Measurements from ENCODE around the gene GALNT18. TPM values are rescaled to one million over a fixed set of nuclear protein-coding genes. Genes with fewer than 3 reads are reported as not detected.
A peak's percentile ranks its signal among the peaks of the same experiment; 100 is the strongest.

The GALNT18 gene
- total and polyA plus RNA-seq, 4 donors: 2.1 to 11.0 (median 3.8) TPM

DNA sequence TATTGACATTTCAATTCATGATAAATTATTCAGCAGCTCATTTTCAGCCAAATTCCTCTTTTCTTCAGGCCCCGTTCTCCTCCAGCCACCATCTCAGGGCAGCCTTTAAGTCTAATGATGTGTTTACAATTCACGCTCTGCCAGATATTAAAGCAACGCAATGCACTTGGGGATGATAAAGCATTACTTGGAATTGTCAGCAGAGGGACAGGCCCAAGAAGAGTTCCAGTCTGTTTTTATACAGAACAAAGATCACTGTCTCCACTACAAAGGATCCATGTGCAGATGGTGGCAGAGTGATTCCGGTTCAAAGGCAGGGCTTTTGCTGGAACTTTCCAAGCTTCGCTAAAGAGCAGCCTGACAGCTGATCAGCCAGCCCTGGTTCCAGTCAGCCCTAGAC is 13.6 kb upstream of the GALNT18 start:
- Histone ChIP-seq H3K27me3 (ENCODE audit: control insufficient read depth in 4 of 4, insufficient read depth in 4 of 4, low read length in 3 of 4) (no peaks in the 10 kb centered on the region), H3K36me3 (ENCODE audit: control insufficient read depth in 4 of 4, insufficient read depth in 3 of 4, low read depth in 1 of 4, low read length in 3 of 4) (no peaks in the 10 kb centered on the region), H3K27ac (ENCODE audit: low read depth in 1 of 2, low read length in 2 of 2) (no peak overlapping the region), H3K9me3 (ENCODE audit: control insufficient read depth in 4 of 4, low read length in 3 of 4) (no peaks in the 10 kb centered on the region), H3K9ac (ENCODE audit: low read depth in 1 of 2, low read length in 2 of 2) (no peak overlapping the region), H3K4me3 (ENCODE audit: low read depth in 1 of 3, low read length in 3 of 3) (no peak overlapping the region), H3K4me1 (ENCODE audit: control insufficient read depth in 4 of 4, insufficient read depth in 4 of 4, low read length in 3 of 4) (peaks cover 0 to under 1% (median 0%) of the 10 kb centered on the region in 4 donors)
- no peak for TF ChIP-seq FOXA2 (IDR thresholded peaks at IDR 0.05)
- no peak for TF ChIP-seq SP1 (IDR thresholded peaks at IDR 0.05)
- peak in 1 of 2 donors; percentile 13 for TF ChIP-seq RAD21 (IDR thresholded peaks at IDR 0.05)
- WGBS: 82% methylated on average over 5 of the region's 5 CpGs
- DNase-seq (ENCODE audit: low spot score): no peak

DNA sequence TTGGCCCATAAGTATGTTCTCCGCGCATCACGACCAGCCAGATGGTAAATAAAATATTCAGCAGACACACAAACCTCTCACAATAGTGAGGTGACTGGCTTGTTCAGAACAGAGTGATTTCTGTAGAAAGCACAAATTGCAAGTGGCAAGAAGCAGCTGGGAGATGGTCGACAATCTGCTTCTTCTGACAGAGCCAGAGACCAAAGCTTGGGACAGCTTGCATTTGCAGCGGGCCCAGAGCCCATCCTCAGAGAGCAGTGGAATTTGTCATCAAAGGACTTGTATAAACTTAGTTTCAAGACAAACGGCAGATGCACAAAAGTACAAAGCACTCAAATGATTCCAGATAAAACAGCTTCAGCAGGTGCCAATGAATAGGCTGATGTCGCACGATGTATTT is 7.6 kb upstream of the GALNT18 start:
- Histone ChIP-seq H3K36me3 (ENCODE audit: control insufficient read depth in 4 of 4, insufficient read depth in 3 of 4, low read depth in 1 of 4, low read length in 3 of 4) (no peaks in the 10 kb centered on the region), H3K27me3 (ENCODE audit: control insufficient read depth in 4 of 4, insufficient read depth in 4 of 4, low read length in 3 of 4) (no peaks in the 10 kb centered on the region), H3K4me3 (ENCODE audit: low read depth in 1 of 3, low read length in 3 of 3) (no peak overlapping the region), H3K9me3 (ENCODE audit: control insufficient read depth in 4 of 4, low read length in 3 of 4) (no peaks in the 10 kb centered on the region), H3K4me1 (ENCODE audit: control insufficient read depth in 4 of 4, insufficient read depth in 4 of 4, low read length in 3 of 4) (no peaks in the 10 kb centered on the region), H3K27ac (ENCODE audit: low read depth in 1 of 2, low read length in 2 of 2) (no peak overlapping the region), H3K9ac (ENCODE audit: low read depth in 1 of 2, low read length in 2 of 2) (no peak overlapping the region)
- TF ChIP-seq FOXA2 (IDR thresholded peaks at IDR 0.05): no peak
- no peak for TF ChIP-seq HNF4G (IDR thresholded peaks at IDR 0.05)
- TF ChIP-seq, protein P1, sequence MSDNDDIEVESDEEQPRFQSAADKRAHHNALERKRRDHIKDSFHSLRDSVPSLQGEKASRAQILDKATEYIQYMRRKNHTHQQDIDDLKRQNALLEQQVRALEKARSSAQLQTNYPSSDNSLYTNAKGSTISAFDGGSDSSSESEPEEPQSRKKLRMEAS (IDR thresholded peaks at IDR 0.05): no peak
- no peak for DNase-seq (ENCODE audit: low spot score)
- WGBS: 85% methylated on average over 8 of the region's 8 CpGs

DNA sequence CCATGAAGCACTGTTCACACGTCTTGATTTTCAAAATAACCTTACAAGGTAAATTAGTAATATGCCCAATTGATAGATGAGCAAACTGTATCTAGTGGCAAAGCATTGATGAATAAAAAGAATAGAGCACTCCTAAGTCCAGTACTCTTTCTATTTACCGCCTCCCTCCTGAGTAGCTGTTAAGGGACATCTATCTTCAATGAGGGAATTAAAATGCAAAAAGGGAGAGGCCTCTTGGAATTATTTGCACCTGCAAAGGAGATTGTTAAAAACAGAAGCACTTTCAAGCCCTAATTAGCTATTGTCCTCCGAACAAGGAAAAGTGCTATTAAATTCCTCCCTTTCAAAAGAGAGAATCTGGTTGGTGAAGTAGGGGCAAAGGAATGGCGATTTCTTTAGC is 6.8 kb upstream of the GALNT18 start:
- DNase-seq (ENCODE audit: low spot score): no peak
- no peak overlapping the region for H3K9ac ChIP-seq (ENCODE audit: low read depth in 1 of 2, low read length in 2 of 2)
- H3K9me3 ChIP-seq (ENCODE audit: control insufficient read depth in 4 of 4, low read length in 3 of 4): no peaks in the 10 kb centered on the region
- 84% methylated on average over 4 of the region's 4 CpGs for WGBS
- H3K27me3 ChIP-seq (ENCODE audit: control insufficient read depth in 4 of 4, insufficient read depth in 4 of 4, low read length in 3 of 4): no peaks in the 10 kb centered on the region
- no peak overlapping the region for H3K27ac ChIP-seq (ENCODE audit: low read depth in 1 of 2, low read length in 2 of 2)
- no peak overlapping the region for H3K4me3 ChIP-seq (ENCODE audit: low read depth in 1 of 3, low read length in 3 of 3)
- H3K36me3 ChIP-seq (ENCODE audit: control insufficient read depth in 4 of 4, insufficient read depth in 3 of 4, low read depth in 1 of 4, low read length in 3 of 4): no peaks in the 10 kb centered on the region
- H3K4me1 ChIP-seq (ENCODE audit: control insufficient read depth in 4 of 4, insufficient read depth in 4 of 4, low read length in 3 of 4): no peaks in the 10 kb centered on the region
- TF ChIP-seq, protein P2, sequence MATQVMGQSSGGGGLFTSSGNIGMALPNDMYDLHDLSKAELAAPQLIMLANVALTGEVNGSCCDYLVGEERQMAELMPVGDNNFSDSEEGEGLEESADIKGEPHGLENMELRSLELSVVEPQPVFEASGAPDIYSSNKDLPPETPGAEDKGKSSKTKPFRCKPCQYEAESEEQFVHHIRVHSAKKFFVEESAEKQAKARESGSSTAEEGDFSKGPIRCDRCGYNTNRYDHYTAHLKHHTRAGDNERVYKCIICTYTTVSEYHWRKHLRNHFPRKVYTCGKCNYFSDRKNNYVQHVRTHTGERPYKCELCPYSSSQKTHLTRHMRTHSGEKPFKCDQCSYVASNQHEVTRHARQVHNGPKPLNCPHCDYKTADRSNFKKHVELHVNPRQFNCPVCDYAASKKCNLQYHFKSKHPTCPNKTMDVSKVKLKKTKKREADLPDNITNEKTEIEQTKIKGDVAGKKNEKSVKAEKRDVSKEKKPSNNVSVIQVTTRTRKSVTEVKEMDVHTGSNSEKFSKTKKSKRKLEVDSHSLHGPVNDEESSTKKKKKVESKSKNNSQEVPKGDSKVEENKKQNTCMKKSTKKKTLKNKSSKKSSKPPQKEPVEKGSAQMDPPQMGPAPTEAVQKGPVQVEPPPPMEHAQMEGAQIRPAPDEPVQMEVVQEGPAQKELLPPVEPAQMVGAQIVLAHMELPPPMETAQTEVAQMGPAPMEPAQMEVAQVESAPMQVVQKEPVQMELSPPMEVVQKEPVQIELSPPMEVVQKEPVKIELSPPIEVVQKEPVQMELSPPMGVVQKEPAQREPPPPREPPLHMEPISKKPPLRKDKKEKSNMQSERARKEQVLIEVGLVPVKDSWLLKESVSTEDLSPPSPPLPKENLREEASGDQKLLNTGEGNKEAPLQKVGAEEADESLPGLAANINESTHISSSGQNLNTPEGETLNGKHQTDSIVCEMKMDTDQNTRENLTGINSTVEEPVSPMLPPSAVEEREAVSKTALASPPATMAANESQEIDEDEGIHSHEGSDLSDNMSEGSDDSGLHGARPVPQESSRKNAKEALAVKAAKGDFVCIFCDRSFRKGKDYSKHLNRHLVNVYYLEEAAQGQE (IDR thresholded peaks at IDR 0.05): no peak
- TF ChIP-seq SP1 (IDR thresholded peaks at IDR 0.05) (no peak), YY1 (IDR thresholded peaks at IDR 0.05) (no peak), TAF1 (conservative IDR thresholded peaks at IDR 0.05) (no peak)

DNA sequence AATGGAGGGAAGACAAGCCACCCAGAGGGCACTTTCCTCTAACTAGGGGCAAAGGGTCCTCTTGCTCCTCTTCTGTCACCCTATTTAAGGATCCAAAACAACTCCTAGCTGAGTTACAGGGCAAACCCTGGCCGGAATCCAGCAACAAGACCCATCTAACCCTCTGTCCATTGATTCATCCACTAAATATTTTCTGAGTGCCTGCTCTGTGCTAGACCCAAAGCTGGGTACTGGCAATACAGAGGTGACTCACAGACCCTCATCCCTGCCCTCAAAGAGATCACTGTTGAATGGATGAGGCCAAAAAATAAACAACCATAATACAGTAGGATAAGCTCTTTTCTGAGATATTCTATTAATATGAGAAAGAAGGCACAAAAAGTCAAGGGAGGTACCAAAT is 4.3 kb upstream of the GALNT18 start:
- Histone ChIP-seq H3K9ac (ENCODE audit: low read depth in 1 of 2, low read length in 2 of 2) (no peak overlapping the region), H3K4me3 (ENCODE audit: low read depth in 1 of 3, low read length in 3 of 3) (no peak overlapping the region), H3K27ac (ENCODE audit: low read depth in 1 of 2, low read length in 2 of 2) (no peak overlapping the region), H3K36me3 (ENCODE audit: control insufficient read depth in 4 of 4, insufficient read depth in 3 of 4, low read depth in 1 of 4, low read length in 3 of 4) (no peaks in the 10 kb centered on the region), H3K27me3 (ENCODE audit: control insufficient read depth in 4 of 4, insufficient read depth in 4 of 4, low read length in 3 of 4) (no peaks in the 10 kb centered on the region), H3K9me3 (ENCODE audit: control insufficient read depth in 4 of 4, low read length in 3 of 4) (no peaks in the 10 kb centered on the region), H3K4me1 (ENCODE audit: control insufficient read depth in 4 of 4, insufficient read depth in 4 of 4, low read length in 3 of 4) (peaks cover 0 to 9% (median 7%) of the 10 kb centered on the region in 4 donors)
- no peak for DNase-seq (ENCODE audit: low spot score)
- no peak for TF ChIP-seq EGR1 (IDR thresholded peaks at IDR 0.05; ENCODE audit: low read depth in 2 of 2)
- no peak for TF ChIP-seq HNF4G (IDR thresholded peaks at IDR 0.05)
- no peak for TF ChIP-seq TAF1 (conservative IDR thresholded peaks at IDR 0.05)
- TF ChIP-seq, protein P2 (IDR thresholded peaks at IDR 0.05): no peak
- TF ChIP-seq, protein P1 (IDR thresholded peaks at IDR 0.05): no peak
- TF ChIP-seq FOXA2 (IDR thresholded peaks at IDR 0.05): no peak
- TF ChIP-seq, protein P3, sequence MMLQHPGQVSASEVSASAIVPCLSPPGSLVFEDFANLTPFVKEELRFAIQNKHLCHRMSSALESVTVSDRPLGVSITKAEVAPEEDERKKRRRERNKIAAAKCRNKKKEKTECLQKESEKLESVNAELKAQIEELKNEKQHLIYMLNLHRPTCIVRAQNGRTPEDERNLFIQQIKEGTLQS (IDR thresholded peaks at IDR 0.05): no peak
- 88% methylated on average over 1 of the region's 1 CpG for WGBS

Data from liver (tissue), 9 donors.